KG1 (cell line): Measurements from ENCODE around the gene CHST13.

Experiments used
- DNase-seq: peaks from one replicate; lab custom pipeline; 2025; lab: John Stamatoyannopoulos, UW

The CHST13 gene

DNA sequence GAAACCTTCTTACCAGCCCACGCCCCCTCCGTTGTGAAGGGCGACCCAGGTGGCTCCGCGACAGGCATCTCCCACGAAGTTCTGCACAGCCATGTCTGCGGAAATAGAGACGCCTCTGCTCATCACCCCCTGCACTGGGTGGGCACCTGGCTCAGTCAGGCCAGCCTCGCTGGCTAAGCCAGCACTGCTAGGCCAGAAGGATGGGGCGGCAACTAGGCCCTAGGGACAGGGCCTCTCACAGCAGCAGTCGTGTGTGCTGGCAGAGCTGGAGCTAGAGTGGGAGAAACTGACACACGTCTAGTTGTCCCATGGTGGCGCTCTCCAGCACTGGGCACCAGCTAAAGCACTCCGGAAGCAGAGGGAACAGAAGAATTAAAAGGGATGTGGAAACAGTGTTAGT lies 35.8 kb upstream of the CHST13 start:
- DNase-seq = no peak

DNA sequence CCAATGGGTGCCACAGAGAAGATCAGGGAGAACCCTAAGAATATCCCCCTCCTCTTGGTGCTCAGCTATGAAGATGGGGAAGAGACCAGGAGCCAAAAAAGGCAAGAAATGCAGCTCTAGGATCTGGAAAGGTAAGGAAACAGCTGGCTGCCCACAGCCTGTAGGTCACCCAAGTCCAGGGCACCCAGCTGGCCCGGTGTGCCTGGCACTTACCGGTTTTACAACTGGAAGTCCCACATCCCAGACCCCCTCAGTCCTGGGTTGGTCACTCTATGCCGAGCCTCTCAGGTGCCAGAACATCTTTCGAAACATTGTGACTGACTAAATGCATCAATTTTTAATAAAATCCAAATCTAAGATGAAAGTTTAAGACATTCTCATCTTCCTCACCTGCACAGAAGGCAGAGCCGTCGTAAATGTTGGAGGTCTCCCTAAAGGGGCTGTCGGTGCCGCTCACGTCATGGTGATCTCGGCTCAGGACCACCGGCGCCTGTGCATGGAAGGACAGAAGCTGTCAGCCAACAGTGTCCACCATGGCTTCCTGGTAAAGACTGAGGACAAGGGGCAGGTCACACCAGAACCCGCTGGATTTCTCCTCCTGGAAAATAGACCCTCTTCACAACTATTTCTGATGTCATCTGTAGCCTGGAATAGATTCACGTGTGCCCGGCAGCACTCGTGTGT lies 34.9 kb upstream of the CHST13 start:
- DNase-seq = no peak

DNA sequence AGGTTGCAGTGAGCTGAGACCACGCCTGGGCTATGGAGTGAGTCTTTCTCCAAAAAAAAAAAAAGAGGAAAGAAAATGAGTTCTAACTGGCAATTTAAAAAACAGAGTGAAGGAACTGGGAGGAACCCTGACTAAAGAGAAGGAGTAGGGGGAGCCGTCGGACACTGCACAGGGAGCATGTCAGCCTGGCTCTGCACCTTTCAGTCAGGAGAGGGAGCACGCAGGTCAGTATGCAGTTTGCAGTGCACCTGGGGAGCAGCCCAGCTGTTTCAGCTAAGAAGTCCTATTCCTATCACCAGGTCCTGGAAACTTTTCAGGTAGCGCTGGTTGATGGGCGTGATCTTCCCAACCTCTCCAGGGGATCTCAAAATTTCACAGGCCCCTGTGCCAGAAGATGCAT lies 33.3 kb upstream of the CHST13 start:
- no peak for DNase-seq

DNA sequence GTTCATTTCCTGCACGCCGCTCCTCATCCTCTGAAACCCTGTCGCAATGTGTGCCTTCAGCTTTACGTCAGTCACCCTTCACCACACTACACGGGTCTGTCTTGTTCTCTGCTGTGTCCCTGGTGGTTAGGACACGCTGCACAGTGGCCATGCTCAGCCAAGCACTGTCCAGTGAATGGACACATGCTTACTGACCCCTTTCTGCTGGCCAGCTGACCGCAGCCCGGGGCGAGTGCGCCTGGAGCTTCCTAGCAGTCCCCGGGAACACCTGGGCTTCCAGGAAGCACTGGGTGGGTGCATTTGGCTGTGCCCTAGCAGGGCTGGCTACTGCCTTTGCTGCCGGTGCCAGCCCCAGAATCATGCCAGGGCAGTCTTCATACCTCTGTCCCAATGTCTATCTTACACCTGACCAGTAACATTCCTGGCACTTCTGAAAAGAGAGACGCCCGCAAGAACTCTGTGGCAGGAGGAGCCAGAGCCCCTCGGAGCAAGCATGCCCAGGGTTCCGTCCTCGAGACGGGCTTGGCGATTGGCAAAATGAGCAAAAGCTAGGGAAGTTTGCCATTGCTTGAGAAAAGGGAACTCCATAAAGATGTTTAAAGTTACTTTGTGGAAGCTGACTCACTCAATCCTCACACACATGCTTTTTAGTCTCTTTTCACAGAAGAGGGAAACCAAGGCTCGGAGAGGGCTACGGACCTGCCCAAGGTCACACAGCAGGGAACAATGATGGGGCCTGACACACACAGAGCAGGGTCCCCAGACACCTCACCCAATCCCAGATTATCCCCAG lies 32.5 kb upstream of the CHST13 start:
- DNase-seq = no peak

DNA sequence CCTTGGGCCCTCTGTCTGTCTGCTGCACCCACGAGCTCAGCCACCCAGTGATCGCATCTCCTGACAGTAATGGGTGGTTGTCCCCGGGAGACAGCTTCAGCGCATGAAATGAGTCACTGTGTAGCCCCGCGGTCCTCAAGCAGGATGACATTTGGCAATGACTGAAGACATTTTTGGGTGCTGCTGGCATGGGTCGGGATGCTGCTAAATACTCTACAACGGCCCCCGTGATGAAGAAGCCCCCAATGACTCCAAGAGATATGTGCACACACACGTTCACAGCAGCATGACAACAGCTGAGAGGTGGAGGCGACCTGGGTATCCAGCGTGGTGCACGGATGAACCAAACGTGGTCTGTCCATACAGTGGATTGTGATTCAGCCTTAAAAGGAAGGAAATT lies 30.9 kb upstream of the CHST13 start:
- DNase-seq = no peak

DNA sequence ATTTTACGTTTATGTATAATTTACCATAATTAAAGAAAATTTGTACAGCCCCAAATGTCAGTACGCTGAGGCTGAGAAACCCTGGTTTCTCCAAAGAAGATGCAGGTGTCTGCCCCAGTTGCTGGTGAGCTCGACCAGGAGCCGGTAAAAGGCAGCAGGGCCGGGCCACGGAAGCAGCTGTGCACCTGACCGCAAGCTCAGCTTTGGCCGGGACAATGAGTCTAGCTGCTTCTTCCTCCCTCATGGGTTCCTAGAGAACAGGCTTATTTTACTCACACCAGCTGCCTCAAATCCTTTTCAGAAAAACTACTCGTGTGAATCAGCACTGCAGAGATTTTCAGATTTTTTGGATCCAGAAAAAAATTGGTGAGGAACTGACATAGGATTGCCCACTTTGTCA lies 30.2 kb upstream of the CHST13 start:
- DNase-seq = no peak

DNA sequence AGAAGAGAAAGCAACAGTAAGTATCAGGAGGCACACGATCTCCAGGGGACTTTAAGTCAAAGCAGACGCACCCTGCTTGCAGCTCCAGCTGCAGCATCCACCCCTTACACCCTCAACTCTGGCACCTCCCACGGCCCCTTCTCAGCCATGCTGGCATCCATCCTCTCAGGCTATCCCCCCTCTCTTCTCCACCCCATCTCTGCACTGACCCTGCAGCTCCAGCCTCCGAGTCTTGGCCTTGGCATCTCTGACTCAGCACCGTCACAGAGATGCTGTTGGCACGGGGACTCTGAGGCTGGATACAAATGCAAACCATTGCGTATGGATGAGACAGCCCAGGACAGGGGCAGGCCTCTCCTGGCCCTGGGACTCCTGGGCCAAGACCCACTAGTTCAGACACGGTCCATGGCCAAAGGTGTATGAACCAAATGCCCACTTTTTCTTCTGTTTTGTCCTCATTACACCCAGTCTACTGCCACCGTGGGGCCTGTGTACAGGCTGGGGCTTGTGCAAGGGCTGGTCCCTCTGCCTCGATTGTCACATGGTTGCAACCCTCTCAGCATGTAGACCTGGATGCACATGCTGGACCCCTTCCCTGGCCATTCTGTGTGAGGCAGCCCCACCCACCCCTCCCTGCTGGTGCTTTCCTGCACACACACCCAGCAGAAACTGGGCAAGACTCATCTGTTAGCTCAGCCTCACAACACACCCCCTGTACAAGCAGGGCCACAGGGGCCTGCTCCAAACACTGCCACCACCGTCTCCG lies 29.6 kb upstream of the CHST13 start:
- DNase-seq = no peak

DNA sequence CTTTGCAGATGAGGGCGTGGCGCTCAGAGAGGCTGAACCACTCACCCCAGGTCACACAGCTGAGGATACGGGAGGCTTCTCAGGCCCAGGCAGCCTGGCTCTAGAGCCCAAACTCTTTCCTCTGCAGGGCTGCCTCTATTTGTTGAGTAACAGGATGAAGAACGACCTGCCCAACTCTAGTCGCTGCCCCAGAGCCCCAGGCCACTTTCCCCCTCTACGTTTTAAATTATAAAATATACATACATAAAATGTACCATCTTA lies 29.1 kb upstream of the CHST13 start:
- no peak for DNase-seq

DNA sequence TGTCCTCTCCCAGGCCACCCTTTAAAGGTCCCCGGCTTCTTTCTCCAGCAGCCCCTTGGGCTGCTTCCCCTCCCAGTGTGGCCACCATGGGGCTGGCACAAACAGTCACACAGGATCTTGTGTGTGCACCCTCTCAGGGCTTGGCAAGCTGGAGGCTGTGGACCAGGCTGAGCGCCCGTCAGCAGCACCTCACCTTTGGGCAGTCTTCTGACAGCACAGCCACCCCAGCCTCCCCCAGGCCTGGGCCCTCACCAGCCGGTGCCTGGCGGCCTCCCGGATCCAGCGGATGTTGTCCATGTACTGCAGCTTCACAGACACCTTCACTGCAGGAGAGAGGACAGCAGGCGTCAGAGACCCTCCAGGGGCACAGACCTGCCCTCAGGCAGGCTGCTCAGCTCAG lies 28.2 kb upstream of the CHST13 start:
- no peak for DNase-seq

DNA sequence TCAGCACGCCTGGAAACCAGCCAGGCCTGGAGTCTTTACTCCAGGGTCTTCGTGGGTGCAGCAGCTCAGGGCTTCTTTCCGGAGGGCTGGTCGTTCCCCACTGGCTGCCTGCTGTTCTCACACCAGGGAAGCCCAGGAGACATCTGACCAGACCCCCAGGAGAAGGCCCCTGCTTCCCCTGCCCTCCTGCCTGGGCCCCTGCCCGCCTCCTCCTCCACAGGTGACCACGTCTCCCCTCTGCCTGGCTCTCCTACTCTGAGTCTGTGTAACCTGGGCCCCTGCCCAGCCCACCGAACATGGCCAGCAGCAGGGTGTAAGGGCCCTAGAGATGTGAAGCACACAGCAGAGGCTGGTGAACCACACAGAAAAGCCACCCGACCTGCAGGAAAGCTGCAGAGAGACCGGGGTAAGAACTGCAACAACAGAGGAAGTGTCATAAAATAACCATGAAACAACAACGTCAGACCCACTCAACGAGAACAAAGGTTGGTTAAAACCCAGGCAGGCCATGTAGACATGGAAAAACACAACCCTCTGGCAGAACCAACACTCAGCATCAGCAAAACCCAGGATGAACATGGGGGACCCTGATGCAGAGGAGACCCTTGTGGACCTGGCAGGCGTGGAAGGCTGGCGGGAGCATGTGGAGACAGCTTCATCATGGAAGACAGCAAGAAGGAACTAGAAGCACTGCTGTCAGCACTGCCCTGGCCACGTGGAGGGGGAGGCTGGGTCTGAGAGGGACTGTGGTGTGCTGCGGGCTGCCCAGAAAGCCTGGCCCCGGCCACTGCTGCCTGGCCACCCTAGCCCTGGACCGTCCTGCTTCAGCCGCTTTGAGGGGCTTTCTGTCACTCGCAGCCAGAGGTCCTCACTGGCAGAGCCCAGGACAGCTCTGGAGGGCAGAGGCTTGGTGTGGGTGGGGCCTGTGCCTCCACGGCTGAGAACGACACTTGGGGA lies 26.8 kb upstream of the CHST13 start:
- DNase-seq = no peak

DNA sequence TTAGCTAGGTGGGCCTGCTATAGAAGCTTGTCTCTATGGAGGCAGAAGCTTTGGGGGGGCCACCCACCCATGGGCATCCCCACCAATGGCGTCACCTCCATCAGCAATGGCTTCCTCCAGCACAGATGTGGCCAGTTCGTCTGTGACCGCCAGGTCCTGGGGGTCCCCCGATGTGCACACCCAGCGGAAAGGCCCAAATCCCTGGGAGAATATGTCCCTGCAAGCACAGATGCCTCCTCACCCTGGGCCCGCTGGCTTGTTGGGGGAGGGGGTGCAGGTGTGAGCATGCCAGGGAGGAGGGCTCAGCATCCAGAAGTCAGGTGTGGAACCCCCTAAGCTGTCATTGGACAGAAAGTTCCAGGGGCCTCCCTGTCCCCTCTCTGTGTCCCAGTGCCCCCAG lies 26.0 kb upstream of the CHST13 start:
- no peak for DNase-seq

DNA sequence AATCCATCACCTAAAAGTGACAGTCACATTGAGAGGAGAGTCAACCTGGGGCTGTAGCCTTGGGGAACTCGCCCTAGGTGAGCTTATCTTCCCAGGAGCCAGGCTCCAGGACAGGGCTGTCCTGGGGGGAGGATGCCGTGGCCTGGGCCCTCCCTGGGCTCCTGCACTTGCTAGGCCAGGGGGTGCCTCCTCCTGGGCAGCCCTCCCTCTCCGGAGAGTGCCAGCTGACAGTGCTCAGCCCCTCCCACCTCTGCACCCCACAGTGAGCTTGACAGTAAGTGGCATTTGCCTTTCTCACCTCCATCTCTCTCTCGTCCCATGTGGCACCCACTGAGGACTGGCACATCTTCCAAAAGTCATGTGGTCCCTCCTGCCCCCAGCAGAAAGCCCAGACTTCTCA lies 25.5 kb upstream of the CHST13 start:
- DNase-seq = no peak

DNA sequence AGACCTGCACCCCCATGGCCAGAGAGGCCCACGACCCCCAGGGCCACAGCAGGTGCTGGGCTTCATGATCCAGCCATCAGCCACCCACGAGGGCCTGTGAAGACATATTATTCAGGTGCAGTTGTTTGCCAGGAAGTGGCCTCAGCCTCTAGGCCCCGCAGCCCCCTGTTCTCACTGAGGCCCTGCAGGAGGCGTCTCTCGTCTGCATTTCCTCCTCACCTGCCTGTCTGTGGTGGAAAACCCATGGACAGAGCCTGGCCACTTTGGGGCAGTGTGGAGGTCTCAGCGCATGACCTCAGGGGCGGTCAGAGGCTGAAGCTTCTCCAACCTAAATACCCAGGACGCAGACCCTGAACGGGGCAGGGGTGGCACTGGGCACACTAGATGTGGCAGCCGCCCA lies 25.0 kb upstream of the CHST13 start:
- DNase-seq = no peak

DNA sequence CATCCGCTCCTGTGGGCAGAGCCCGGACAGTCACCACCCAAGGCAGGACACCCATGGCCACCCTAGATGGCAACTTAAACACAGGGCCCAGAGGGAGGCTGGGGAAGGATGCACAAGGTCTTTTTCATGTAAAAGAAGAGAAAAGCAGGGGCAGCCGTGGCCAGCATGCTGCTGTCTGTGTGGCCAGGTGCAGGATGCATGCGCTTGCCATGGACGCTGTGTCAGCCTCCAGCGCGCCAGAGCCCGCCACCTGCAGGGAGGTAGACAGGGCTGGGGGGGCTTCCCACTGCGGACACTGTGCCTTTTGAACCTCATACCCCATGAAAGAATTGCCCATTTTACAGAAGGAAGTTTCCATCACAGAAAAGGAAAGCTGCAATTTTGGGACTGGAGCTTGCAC lies 24.6 kb upstream of the CHST13 start:
- DNase-seq = no peak

DNA sequence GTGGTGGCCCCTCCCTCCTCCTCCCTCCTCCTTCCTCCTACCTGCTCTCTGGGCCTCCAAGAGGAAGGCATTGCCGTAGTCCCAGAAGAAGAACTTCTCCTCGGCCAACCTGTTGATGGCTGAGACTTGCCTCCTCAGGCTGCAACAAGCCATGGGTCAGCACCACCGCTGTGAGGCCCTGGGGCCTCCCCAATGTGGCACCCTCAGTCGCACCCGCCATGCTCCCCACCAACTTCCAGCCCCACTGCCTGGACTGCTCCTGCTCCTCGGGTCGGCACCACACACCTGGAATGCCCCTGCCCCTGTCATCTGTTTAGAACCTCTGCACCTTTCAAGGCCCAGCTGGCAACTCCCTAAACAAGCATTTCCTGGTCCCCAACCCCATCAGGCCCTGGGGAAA lies 23.9 kb upstream of the CHST13 start:
- DNase-seq = no peak

DNA sequence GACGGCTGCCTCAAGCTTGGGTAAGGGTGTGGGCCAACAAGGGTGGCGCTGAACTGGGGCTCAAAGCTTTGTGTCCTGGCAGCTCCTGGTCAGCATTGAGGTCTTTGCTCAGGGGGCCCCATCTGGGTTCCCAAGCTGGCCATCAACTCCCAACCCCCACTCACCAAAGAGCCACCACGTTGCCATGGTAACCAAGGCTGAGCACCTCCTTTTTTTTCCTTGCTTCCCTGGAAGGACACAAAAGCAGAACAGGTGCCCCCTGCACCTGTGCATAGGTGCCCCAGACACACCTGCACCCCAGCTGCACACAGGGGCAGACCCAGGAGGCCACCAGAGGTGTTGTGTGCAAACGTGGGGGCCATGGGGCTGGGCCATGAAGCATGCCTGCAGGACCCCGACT lies 22.9 kb upstream of the CHST13 start:
- no peak for DNase-seq

DNA sequence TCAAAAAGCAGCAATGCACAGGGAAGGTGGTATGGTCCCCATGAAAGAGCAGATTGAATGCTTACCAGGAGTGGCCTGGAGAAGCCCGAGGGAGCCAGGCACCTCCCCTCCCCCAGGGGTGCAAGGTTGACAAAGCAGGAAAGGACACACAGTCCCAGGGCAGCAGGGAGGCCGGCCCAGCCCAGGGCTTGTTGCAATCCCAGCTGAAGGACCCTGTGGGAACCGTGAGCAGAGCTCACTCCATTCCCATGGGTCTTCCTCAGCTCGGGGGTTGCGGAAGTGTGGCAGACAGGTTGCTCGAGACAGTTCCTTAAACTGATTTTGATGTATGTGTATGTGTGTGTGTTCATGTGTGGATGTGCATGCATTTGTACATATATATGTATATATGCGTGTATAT lies 22.2 kb upstream of the CHST13 start:
- no peak for DNase-seq

DNA sequence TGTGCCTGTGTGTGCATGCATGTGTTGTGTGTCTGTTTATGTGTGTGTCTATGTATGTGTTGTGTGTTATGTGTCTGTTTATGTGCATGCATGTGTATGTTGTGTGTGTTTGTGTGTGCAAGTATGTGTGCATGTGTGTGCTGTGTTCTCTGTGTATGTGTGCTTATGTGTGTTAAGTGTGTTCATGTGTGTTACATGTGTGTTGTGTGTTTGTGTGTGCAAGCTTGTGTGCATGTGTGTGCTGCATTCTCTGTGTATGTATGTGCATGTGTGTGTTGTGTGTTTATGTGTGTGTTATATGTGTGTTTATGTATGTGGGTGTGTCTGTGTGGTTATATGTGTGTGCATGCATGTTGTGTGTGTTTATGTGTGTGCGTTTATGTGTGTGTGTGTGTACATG lies 21.3 kb upstream of the CHST13 start:
- no peak for DNase-seq

DNA sequence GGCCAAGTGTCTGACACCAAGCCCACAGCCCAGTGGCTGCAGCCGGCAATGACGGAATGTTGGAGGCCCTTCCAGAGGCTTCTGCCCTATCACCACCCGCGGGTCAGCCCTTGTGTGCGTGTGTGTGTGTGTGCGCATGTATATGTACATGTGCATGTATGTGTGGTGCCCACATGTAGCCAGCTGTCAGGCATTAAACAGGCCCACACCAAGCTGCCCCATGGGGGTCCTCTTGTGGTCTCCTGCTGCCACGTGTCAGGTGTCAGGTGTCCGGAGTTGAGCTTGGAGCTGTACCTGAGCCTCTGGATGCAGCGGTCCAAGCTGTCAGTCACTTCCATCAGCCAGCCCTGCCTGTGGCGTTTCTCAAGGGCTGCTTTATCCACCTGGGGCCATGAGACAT lies 20.3 kb upstream of the CHST13 start:
- no peak for DNase-seq

DNA sequence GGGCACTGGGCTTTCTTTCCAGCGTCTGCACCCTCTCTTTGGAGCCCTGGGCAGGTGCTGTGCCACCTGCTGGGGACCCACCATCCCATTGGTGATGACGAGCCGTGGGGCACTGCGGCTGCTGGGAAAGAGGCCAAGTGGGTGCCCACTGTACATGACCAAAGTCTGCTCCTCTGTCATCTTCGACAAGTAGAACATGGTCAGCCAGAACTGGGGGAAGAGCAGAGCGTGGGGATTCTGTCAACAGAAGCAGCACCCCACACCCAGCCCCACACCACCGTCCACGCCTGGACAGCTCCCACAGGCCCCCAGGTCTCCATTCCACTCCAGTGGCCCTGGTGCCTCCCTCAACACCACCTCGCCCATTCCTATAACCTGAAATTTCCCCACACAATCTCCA lies 16.1 kb upstream of the CHST13 start:
- no peak for DNase-seq

DNA sequence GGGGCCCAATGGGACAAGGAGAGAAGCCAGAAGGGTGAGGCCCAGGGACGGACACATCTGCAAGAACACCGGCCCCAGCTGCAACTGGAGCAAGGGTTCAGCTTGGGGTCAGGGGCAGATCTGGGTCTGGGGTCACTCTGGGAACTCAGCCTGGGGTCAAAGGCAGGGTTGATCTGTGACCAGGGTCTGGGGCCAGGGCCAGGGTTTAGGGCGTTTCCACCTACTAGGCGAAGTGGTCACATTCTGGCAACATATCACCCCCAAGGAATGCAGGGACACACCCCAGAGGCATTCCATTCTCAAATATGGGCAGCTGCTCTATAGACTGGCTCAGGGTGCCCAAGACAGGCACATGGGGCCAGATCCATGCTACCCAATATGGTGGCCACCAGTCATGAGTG lies 15.4 kb upstream of the CHST13 start:
- no peak for DNase-seq

DNA sequence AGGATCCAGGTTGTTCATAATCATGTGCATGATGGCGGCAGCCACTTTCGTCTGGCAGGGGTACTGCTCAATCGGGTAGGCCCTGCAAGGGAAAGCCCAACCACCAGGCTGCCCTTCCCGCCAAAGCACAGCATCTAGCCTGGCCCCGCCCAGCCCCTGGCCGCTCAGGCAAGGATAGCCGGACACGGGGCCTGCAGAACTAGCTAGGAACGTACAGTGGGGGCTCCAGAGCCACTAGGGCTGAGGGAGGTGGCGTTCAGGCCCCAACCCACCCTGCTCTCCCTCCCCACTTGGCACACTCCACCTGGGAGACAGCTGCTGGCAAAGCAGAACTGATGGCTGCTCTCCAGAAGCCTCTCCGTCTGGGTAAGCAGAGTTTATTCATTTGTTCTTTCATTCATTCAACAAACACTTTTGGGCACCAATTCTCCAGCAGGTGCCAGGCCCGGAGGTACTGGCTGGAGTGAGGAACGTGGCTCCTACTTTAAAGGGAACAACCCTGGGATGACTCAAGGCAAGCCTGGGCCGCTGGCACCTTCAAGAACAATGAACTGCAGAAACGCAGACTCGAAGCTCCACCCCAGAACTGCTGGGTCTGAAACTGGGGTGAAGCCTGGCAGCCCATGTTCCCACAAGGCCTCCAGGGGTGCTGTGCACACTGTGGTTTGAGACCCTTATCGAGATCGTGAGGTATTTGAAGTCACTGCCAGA lies 14.2 kb upstream of the CHST13 start:
- DNase-seq = no peak
